RPMI7951 (cell line): Measurements from ENCODE around the gene NME7. TPM values are rescaled to one million over a fixed set of nuclear protein-coding genes. Genes with fewer than 3 reads are reported as not detected.

Experiments used
- DNase-seq: peaks from one replicate; pipeline ENCODE4 v3.0.0-alpha.2; 2012; ENCODE audit warnings: low read depth
- total RNA-seq: library from RNA; depleted of rRNA; stranded (reverse); fragments of >200 nt; shearing (Covaris generic); gene quantifications from 2 replicates; pipeline ENCODE4 v1.2.3, GENCODE V29; 2014; rRNA removed

Gene NME7
- total RNA-seq, 1 experiment from 2014 or later = 31.1 TPM

GRCh38 chr1:169085911-169086310 lies 281.7 kb downstream of the NME7 start:
- no peak for DNase-seq

Other genes with a start within 250 kb of the NME7 start
- 27.6 and 32.3 TPM in 2 replicates for gene BLZF1, start 398 bp upstream of the NME7 start, total RNA-seq
- 0.20 and 1.2 TPM in 2 replicates for gene CCDC181, start 59.7 kb upstream of the NME7 start, total RNA-seq
- 6.3 and 8.4 TPM in 2 replicates for gene SLC19A2, start 118.1 kb upstream of the NME7 start, total RNA-seq
- not detected in 2 replicates for gene F5, start 218.7 kb upstream of the NME7 start, total RNA-seq